CD4-positive, alpha-beta T cell treated with Interleukin-12 subunit alpha and Interleukin-12 subunit beta, for 1 hour (primary cell): Measurements from ENCODE around the gene CPAMD8.
A peak's percentile ranks its signal among the peaks of the same experiment; 100 is the strongest.

Experiments used
- DNase-seq: peaks from one replicate; pipeline ENCODE4 v3.0.0-alpha.2; 2020

CPAMD8 gene

GRCh38 chr19:17026706-17027534 lies at the start of gene CPAMD8:
Gene CPAMD8 (minus strand): TSS chr19:17026810. CDS start chr19:17026642, 168 bp downstream.
- DNase-seq: no peak

GRCh38 chr19:17075864-17076542 lies 49.4 kb upstream of the CPAMD8 start:
- peak; percentile 64 for DNase-seq

GRCh38 chr19:17075035-17075863 lies 48.6 kb upstream of the CPAMD8 start, which contains the start of the genes HAUS8 and MYO9B:
Gene HAUS8 (minus strand): TSS chr19:17075452. CDS start chr19:17075422, 30 bp downstream.
Gene MYO9B (plus strand): TSS chr19:17075777. CDS start chr19:17101718, 25,941 bp downstream.
- peak; percentile 100 for DNase-seq

- no peak for DNase-seq
Observed at GRCh38 chr19:17074634-17075034, 48.0 kb upstream of the CPAMD8 start.

DNA sequence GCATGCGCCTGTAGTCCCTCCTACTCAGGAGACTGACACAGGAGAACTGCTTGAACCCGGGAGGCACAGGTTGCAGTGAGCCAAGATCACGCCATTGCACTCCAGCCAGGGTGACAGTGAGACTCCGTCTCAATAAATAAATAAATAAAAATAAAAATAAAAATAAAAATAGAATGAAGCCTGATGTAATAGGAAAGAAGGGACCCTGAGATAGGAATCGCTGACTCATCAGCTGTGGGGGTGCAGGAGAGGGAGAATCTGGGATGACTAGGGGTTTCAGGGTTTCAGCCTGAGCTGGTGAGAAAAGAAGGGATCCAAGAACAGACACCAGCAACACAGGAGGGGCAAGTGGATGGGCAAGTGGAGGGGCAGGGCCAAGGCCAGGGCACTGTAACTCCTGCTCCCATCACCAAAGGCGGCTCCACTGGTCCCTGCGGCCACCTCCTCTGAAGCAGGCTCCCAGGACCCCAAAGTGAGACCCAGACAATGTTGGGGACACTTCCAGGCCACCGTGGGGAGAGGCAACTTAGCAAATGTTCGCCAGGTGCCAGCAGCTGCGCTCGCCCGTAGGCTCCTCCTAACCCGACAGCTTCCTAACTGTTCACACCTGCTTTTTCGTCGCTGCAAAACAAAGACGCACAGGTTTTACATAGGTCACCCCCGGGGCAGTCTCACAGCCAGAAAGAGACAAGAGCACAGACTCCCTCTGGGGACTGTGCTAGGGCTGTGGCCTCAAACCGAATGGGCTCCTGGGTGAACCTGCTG lies 47.4 kb upstream of the CPAMD8 start:
- no peak for DNase-seq

- DNase-seq: no peak
Observed at GRCh38 chr19:17070912-17071311, 44.3 kb upstream of the CPAMD8 start.

- no peak for DNase-seq
Observed at GRCh38 chr19:17070421-17070820, 43.8 kb upstream of the CPAMD8 start.

GRCh38 chr19:17069193-17069592 lies 42.6 kb upstream of the CPAMD8 start:
- no peak for DNase-seq

DNA sequence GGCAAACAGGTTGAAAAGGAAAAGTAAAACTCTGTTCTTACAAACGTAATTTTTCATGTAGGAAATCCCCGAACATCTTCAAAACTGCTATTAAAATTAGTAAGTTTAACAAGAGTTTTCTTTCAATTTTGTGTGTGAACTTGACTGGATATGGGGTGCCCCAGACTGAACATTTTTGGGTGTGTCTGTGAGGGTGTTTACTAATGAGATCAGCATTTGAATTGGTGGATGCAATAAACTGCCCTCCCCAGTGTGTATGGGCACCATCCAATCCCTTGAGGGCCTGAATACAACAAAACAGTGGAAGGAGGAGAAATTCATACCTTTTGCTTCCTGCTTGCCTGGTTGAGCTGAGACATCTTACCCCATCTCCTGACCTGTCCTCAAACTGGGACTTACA lies 36.8 kb upstream of the CPAMD8 start:
- DNase-seq: no peak

DNA sequence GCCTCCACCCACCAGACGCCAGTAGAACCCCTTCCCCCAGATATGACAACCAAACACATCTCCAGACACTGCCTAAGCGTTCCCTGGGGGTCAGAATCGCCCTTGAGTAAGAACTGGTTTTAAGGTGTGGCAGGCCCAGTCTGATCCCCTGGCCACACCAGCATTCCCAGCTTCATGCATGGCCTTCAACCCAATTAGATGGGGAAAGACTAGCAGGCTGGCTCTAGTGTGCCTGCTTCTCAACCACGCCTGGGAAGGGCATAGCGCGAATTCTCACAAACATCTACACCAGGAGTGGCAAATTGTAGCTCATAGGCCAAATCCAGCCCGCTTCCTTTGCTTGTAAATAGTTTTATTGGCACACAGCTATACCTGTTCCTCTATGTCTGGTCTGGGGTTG lies 35.1 kb upstream of the CPAMD8 start:
- no peak for DNase-seq

DNA sequence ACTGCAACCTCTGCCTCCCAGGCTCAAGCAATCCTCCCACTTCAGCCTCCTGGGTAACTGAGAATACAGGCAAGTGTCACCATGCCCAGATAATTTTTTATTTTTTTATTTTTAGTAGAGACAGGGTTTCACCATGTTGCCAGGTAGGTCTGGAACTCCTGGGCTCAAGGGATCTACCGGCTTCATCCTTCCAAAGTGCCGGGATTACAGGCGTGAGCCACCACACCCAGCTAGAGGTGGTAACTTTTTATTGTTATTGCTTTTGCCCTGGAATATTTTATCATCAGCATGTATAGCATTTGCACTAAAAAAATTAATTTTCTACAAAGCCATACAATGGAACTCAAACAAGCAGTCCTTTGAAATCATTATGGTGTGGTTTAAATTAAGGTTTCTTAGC lies 34.6 kb upstream of the CPAMD8 start:
- DNase-seq: no peak

- DNase-seq: no peak
Observed at GRCh38 chr19:17060802-17061201, 34.2 kb upstream of the CPAMD8 start.

- DNase-seq: no peak
Observed at GRCh38 chr19:17058236-17058635, 31.6 kb upstream of the CPAMD8 start.

- DNase-seq: no peak
Observed at GRCh38 chr19:17055636-17056035, 29.0 kb upstream of the CPAMD8 start.

DNA sequence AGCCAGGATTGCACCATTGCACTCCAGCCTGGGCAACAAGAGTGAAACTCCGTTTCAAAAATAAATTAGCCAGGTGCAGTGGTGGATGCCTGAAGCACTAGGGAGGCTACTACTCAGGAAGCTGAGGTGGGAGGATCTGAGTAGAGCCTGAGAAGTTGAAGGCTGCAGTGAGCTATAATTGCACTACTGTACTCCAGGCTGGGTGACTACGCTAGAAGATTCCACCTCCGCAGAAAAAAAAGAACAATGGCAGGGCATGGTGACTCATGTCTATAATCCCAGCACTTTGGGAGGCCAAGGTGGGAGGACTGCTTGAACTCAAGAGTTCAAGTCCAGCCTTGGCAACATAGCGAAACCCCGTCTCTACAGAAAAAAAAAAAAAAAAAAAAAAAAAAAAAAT lies 28.1 kb upstream of the CPAMD8 start:
- DNase-seq: no peak

- peak; percentile 51 for DNase-seq
Observed at GRCh38 chr19:17052439-17052838, 25.8 kb upstream of the CPAMD8 start.

GRCh38 chr19:17049711-17050280 lies 23.2 kb upstream of the CPAMD8 start:
- no peak for DNase-seq

DNA sequence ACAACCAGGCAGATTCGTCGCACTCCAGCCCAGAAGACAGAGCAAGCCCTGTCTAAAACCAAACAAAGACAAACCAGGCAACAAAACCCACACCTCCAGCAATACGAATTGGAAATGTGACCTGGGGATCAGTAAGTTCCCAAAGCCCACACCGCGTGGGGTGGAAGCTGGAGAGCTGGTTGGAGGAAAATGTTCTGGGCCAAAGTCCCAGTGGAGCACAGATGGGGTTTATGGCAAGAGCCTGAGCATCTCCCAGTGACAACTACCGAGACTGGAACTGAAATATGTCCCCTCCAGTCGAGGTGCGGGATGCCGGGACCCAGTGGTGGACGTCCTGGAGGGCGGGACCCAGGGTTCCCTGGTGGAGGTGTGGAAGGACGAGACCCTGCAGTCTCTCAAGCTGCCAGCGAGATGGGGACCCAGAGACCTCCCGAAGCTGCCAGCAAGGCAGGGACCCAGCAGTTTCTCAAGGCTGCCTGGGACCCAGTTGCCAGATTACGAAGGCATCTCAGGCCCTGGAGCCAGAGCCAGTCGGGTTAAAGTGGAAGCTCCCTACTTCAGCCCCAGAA lies 22.4 kb upstream of the CPAMD8 start:
- no peak for DNase-seq

- DNase-seq: no peak
Observed at GRCh38 chr19:17045907-17046502, 19.4 kb upstream of the CPAMD8 start.

- no peak for DNase-seq
Observed at GRCh38 chr19:17043744-17044143, 17.1 kb upstream of the CPAMD8 start.

- no peak for DNase-seq
Observed at GRCh38 chr19:17041976-17042375, 15.4 kb upstream of the CPAMD8 start.
